Kidney (tissue), 14 donors: Measurements from ENCODE around the gene MBTD1. TPM values are rescaled to one million over a fixed set of nuclear protein-coding genes. Genes with fewer than 3 reads are reported as not detected.

Experiments
- DNase-seq, 5 donors: peaks; one replicate each; pipeline ENCODE4 v3.0.0-alpha.2; 2013 to 2020
- FAIRE-seq: peaks from 2 replicates; lab custom pipeline; 2012; peaks lifted over from hg19 to GRCh38; lab: Jason Lieb, UNC
- H3K27ac ChIP-seq, 2 donors: one replicate each; pipeline ENCODE4 v1.7.0; 2013; ENCODE audit warnings: low read depth in 2 of 2, low read length in 2 of 2, inconsistent platforms in 1 of 2
- H3K27me3 ChIP-seq: one replicate; pipeline ENCODE4 v1.7.1; 2013; ENCODE audit warnings: low read length, inconsistent platforms; ENCODE audit not compliant: control insufficient read depth, insufficient read depth
- H3K36me3 ChIP-seq, 3 donors: one replicate each; pipeline versions ENCODE4 v1.7.0 to v1.7.1; 2013; ENCODE audit warnings: low read length in 3 of 3, control low read depth in 1 of 3, inconsistent platforms in 1 of 3; ENCODE audit not compliant: insufficient read depth in 3 of 3, control insufficient read depth in 2 of 3
- H3K4me1 ChIP-seq, 3 donors: one replicate each; pipeline versions ENCODE4 v1.7.0 to v1.7.1; 2013; ENCODE audit warnings: low read length in 3 of 3, inconsistent platforms in 1 of 3, low read depth in 1 of 3; ENCODE audit not compliant: control insufficient read depth in 2 of 3, insufficient read depth in 2 of 3
- H3K4me3 ChIP-seq, 3 donors: one replicate each; pipeline versions ENCODE4 v1.7.0 to v1.8.1; 2013; ENCODE audit warnings: low read length in 3 of 3, control low read depth in 1 of 3, inconsistent platforms in 1 of 3
- H3K9ac ChIP-seq, 3 donors: one replicate each; pipeline versions ENCODE4 v1.7.0 to v1.7.1; 2013; ENCODE audit warnings: low read length in 3 of 3, control low read depth in 1 of 3, inconsistent platforms in 1 of 3
- H3K9me3 ChIP-seq, 3 donors: one replicate each; pipeline versions ENCODE4 v1.7.0 to v1.7.1; 2013; ENCODE audit warnings: low read length in 3 of 3, control low read depth in 1 of 3, inconsistent platforms in 1 of 3; ENCODE audit not compliant: control insufficient read depth in 2 of 3, insufficient read depth in 1 of 3
- CTCF ChIP-seq: IDR thresholded peaks from 3 replicates; pipeline ENCODE4 v1.5.1; 2012; ENCODE audit warnings: mild to moderate bottlenecking, moderate library complexity, borderline replicate concordance; ENCODE audit not compliant: insufficient read depth; ENCODE audit errors: extremely low read depth
- intact Hi-C: fragments of 100-400 bp; cut with DNase I; formaldehyde crosslinking; loops from one replicate; pipeline ENCODE4 v1.11.1; 2022
- polyA plus RNA-seq: library from polyadenylated mRNA; stranded (reverse); fragments of 350-450 nt; fragmentation: Illumina TruSeq; extraction: RNeasy Lipid Tissue Mini Kit (QIAGEN cat#74804); gene quantifications from one replicate; pipeline ENCODE4 v1.2.3, GENCODE V29; 2014; ENCODE audit warnings: low read depth, low replicate concordance; ENCODE audit not compliant: insufficient read depth
- total RNA-seq: library from RNA; stranded (reverse); fragmentation: NEBNext Ultra II Directional; extraction: Animal tissue kit (Norgen Biotek cat#: 25700); gene quantifications from one replicate; pipeline ENCODE4 v1.2.1, GENCODE V29; 2021
- donor health status: control.
- donor health status: control.
- donor health status: control.
- donor health status: control.
- donor health status: control.
- donor health status: DM: yes; HTN: yes; CAD: no.
- donor health status: Normal renal cell carcinoma (clear cell type).

The MBTD1 gene
- total and polyA plus RNA-seq, 2 donors from 2014 or later, result 4.8 to 14.9 TPM

DNA sequence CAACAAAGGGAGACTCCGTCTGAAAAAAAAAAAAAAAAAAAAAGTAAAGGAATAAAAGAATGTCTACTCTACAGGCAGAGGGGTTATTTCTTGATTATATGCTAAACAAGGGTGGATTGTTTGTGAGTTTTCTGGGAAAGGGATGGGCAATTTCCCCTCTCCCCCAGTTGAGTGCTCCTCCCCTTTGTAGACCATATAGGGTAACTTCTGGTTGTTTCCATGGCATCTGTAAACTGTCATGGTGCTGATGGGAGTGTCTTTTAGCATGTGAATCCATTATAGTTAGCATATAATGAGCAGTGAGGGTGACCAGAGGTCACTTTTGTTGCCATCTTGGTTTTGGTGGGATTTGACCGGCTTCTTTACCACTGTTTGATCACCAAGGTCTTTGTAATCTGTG lies 110.7 kb downstream of the MBTD1 start:
- no peak overlapping the region for H3K27ac ChIP-seq
- no peak for TF ChIP-seq CTCF
- FAIRE-seq (no peak), DNase-seq (no peak)
- no peaks in the 10 kb centered on the region for H3K9me3 ChIP-seq
- intact Hi-C loops, result loop anchor here (10.0 kb wide), 1 partner anchor 144 kb away; no protein-coding TSS in a partner anchor
- H3K4me1 ChIP-seq, result peaks cover 3 to 7% (median 4%) of the 10 kb centered on the region in 3 donors
- no peaks in the 10 kb centered on the region for H3K27me3 ChIP-seq
- no peak overlapping the region for H3K9ac ChIP-seq
- H3K4me3 ChIP-seq, result no peak overlapping the region
- no peaks in the 10 kb centered on the region for H3K36me3 ChIP-seq

DNA sequence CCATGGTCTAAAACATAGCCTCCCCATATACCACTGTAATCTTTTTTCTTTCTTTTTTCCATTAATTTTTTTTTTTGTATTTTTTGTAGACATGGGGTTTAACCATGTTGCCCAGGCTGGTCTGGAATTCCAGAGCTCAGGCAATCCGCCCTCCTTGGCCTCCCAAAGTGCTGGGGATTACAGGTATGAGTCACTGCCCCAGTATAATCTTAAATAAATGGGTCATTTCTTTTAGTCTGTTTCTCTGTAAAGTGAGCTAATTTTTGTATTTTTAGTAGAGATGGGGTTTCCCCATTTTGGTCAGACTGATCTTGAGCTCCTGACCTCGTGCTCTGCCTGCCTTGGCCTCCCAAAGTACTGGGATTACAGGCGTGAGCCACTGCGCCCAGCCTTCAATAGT lies 112.2 kb downstream of the MBTD1 start:
- DNase-seq (no peak), FAIRE-seq (no peak)
- intact Hi-C loops, result loop anchor here (10.0 kb wide), 1 partner anchor 143 kb away; no protein-coding TSS in a partner anchor
- Histone ChIP-seq H3K9me3 (no peaks in the 10 kb centered on the region), H3K4me1 (peaks cover under 1 to 4% (median 3%) of the 10 kb centered on the region in 3 donors), H3K27me3 (no peaks in the 10 kb centered on the region), H3K27ac (no peak overlapping the region), H3K9ac (no peak overlapping the region), H3K36me3 (no peaks in the 10 kb centered on the region), H3K4me3 (no peak overlapping the region)
- TF ChIP-seq CTCF, result no peak

DNA sequence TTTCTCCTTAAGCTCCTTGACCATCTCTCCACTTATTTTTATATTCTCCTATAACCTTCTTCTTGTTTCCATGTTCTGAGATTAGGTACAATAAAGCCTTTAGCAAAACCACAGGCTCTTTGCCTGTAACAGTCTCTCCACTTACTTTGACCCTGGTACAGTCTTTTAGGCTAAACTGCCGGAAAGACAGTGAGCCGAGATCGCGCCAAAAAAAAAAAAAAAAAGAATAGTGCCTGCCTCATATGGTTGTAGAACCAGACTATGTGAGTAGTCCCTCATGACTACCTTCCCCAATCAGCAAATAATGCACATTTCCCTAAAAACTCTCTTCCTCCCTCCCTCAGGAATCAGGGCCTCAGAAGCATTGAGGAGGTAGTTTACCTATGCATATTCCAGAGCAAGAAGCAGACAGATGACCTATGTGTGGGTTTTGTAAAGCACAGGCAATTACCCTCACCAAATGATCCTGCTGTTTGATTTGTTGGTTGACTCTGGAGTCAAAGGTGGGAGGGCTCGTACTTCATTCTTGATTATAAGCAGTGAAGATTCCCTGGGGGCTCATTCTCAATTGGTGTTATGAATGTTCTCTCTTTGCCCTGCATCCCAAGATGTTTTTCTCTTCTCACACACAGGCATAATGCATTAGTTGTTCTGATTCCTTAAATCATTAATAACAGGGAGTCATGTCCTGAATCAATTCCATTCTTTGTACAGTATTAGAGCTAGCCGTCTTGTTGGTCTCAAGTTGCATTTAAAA lies 115.4 kb downstream of the MBTD1 start:
- peaks cover 0 to 4% (median 3%) of the 10 kb centered on the region in 3 donors for H3K4me1 ChIP-seq
- no peak overlapping the region for H3K9ac ChIP-seq
- H3K27ac ChIP-seq, result no peak overlapping the region
- no peaks in the 10 kb centered on the region for H3K27me3 ChIP-seq
- intact Hi-C loops, result loop anchor here (10.0 kb wide), 1 partner anchor 140 kb away; no protein-coding TSS in a partner anchor
- H3K4me3 ChIP-seq, result no peak overlapping the region
- TF ChIP-seq CTCF, result no peak
- H3K9me3 ChIP-seq, result no peaks in the 10 kb centered on the region
- H3K36me3 ChIP-seq, result no peaks in the 10 kb centered on the region
- DNase-seq, result peak in 3 of 5 donors; percentile 39 to 68 (median 61)
- FAIRE-seq, result no peak
